Measurements from ENCODE around the gene ADAMTSL1. TPM values are rescaled to one million over a fixed set of nuclear protein-coding genes. Genes with fewer than 3 reads are reported as not detected.
A peak's percentile ranks its signal among the peaks of the same experiment; 100 is the strongest.

Gene ADAMTSL1
- total RNA-seq, 6 experiments from 2014 or later, result 37.3 to 98.1 (median 90.8) TPM

DNA sequence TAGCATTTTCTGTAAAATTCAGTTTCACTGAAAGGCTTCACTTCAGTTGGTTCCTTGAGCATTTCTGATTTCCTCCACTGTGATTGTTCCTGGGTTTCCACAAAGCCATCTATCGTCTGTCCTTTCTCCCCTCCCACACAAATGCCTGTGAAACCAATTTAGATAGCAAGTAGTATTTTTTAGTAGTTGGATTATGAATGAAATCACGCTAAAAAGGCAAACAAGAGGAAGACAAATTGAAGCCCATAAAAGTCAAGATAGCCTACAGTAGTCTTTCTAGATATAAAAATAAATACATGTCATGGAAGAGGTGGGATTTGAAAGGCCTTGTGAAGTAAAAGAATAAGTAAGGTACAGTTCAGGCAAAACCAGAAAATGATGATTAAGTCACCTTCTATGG is 162.8 kb downstream of the ADAMTSL1 start:
- TF ChIP-seq, protein P1, sequence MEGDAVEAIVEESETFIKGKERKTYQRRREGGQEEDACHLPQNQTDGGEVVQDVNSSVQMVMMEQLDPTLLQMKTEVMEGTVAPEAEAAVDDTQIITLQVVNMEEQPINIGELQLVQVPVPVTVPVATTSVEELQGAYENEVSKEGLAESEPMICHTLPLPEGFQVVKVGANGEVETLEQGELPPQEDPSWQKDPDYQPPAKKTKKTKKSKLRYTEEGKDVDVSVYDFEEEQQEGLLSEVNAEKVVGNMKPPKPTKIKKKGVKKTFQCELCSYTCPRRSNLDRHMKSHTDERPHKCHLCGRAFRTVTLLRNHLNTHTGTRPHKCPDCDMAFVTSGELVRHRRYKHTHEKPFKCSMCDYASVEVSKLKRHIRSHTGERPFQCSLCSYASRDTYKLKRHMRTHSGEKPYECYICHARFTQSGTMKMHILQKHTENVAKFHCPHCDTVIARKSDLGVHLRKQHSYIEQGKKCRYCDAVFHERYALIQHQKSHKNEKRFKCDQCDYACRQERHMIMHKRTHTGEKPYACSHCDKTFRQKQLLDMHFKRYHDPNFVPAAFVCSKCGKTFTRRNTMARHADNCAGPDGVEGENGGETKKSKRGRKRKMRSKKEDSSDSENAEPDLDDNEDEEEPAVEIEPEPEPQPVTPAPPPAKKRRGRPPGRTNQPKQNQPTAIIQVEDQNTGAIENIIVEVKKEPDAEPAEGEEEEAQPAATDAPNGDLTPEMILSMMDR (IDR thresholded peaks at IDR 0.05), result no peak
- Mint-ChIP-seq H3K4me3 (no peak overlapping the region), H3K9me3 (no peaks in the 10 kb centered on the region), H3K36me3 (ENCODE audit: low read depth) (peaks cover 43% of the 10 kb centered on the region), H3K4me1 (ENCODE audit: low read depth) (peaks cover 61% of the 10 kb centered on the region), H3K27ac (no peak overlapping the region), H3K27me3 (ENCODE audit: insufficient read depth) (peaks cover 2% of the 10 kb centered on the region; the same call in 1 of the 2 replicates)
- no peak for DNase-seq

DNA sequence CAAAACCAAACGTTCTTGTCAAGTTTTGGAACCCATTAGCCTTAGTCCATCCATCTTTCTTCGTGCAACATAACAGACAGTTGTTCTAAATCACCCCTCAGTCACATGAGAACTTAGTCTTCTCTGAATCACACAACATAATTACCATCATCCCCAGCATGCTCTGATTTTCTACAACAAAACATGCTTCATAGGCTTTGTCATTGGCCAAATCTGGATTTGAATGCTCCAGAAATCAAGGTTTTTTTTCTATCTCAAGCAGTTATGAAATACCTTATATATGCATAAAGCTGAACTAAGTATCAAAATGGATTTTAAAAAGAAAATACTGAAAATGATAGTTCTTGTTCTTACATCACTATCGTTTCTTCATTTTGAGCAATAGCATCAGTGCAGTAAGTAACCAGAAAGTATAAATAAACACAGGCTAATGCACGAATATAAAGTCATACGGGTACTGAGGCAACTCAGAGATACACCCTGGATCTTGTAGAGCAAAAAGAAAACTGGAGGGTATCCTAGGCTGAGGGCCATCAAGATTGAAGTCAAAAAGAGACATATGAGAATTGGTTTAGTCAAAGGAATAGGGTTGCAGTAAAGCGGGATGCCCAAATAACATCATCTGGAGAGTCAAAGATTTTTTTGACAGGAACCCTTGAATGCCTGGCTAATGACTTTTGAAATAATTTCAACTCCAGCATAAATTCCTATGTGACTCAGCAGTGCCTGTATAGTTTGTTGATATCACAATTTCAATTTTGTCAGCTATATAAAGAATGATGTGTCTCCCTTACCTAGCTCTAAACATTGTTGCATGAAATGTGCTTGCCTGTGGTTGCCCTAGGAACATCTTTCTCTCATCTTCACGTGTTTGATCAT is 164.7 kb downstream of the ADAMTSL1 start:
- Mint-ChIP-seq H3K9me3 (no peaks in the 10 kb centered on the region; the same call in 1 of the 2 replicates), H3K4me1 (ENCODE audit: low read depth) (peaks cover 43% of the 10 kb centered on the region), H3K27ac (peak overlapping the region; percentile 38; the same call in 1 of the 2 replicates), H3K36me3 (ENCODE audit: low read depth) (peaks cover 58% of the 10 kb centered on the region), H3K4me3 (no peak overlapping the region), H3K27me3 (ENCODE audit: insufficient read depth) (peaks cover 2% of the 10 kb centered on the region; the same call in 1 of the 2 replicates)
- TF ChIP-seq, protein P1 (IDR thresholded peaks at IDR 0.05), result no peak
- no peak for DNase-seq

DNA sequence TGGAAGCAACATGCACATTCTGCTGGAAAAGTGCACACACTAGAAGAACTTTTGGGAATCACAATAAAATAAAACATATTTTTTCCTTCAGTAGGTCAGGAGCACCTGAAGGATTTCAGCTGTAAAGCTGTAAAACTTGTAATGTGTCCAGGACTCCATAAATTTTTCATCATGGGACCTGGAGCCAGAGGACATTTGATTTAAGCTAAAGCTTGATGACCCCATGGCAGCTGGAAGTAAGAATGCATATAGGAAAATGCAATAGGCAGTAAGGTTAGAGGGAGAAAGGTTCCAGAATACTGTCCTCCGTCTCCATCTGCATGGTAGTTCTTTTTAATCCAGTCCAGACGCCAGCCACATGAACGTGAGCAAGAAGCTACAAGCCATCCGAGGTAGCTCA is 166.0 kb downstream of the ADAMTSL1 start:
- Mint-ChIP-seq H3K27me3 (ENCODE audit: insufficient read depth) (peaks cover 2% of the 10 kb centered on the region; the same call in 1 of the 2 replicates), H3K4me1 (ENCODE audit: low read depth) (peaks cover 35% of the 10 kb centered on the region), H3K4me3 (no peak overlapping the region), H3K36me3 (ENCODE audit: low read depth) (peaks cover 62% of the 10 kb centered on the region), H3K9me3 (no peaks in the 10 kb centered on the region; the same call in 1 of the 2 replicates), H3K27ac (no peak overlapping the region)
- TF ChIP-seq, protein P1 (IDR thresholded peaks at IDR 0.05), result no peak
- DNase-seq, result no peak

DNA sequence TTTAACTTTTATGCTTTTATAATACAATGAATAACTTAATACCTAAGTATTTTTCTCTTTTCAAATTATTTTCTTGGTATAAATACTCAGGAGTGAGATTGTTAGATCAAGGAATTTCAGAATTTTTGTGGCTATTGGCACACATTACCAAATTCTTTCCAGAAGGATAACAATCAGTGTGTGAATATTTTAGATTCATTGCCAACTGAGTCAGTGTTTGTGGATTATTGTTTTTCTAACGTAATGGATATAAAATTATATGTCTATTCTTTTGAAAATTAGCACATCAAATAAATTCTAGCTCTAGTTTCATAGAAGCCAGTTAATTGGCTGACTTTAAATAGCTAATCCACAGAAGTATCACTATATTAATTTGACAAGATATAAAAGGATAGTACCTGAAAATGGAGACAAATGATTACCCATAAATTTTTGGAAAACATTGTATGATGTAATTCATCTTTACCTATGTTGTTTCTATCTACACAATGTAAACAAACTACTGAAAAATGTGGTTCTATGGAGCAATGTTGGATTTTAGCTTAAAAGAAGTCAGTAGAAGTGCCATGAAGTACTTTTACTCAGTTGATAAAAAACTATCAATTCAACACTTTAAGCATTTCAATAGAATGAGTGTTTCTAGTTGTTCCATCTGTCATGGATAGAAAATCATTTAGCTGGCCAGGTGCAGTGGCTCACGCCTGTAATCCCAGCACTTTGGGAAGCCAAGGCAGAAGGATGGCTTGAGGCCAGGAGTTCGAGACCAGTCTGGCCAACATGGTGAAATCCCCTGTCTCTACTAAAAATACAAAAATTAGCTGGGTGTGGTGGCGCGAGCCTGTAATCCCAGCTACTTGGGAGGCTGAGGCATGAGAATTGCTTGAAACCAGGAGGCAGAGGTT is 185.1 kb downstream of the ADAMTSL1 start:
- Mint-ChIP-seq H3K4me1 (ENCODE audit: low read depth) (peaks cover 49% of the 10 kb centered on the region), H3K36me3 (ENCODE audit: low read depth) (peaks cover 40% of the 10 kb centered on the region), H3K4me3 (peak overlapping the region; percentile 34), H3K27me3 (ENCODE audit: insufficient read depth) (no peaks in the 10 kb centered on the region), H3K27ac (peak overlapping the region; percentile 67), H3K9me3 (no peaks in the 10 kb centered on the region)
- TF ChIP-seq, protein P1 (IDR thresholded peaks at IDR 0.05), result no peak
- peak; percentile 71 for DNase-seq

DNA sequence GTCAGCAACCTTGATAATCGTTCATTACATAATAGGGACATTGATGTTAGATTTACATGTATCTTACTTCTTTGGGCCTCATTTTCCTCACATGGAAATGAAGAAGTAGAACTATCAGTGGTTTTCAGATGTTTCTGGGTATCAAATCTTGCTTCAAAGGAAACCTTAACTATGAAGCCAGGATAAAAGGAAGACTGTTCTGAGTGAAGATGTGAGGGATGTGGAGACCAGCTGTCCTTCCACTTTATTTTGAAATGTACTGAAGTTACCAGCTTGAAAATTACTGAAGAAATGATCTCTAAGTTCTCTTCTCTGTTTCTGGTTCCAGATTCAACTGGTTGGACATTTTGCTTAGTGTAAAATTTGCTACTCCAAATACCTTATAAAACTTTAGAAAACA is 186.0 kb downstream of the ADAMTSL1 start:
- Mint-ChIP-seq H3K27me3 (ENCODE audit: insufficient read depth) (no peaks in the 10 kb centered on the region), H3K36me3 (ENCODE audit: low read depth) (peaks cover 36% of the 10 kb centered on the region), H3K4me1 (ENCODE audit: low read depth) (peaks cover 49% of the 10 kb centered on the region), H3K9me3 (no peaks in the 10 kb centered on the region), H3K27ac (no peak overlapping the region), H3K4me3 (no peak overlapping the region)
- DNase-seq, result no peak
- TF ChIP-seq, protein P1 (IDR thresholded peaks at IDR 0.05), result no peak
